ENCODE measurements around the gene IFT81. TPM values are rescaled to one million over a fixed set of nuclear protein-coding genes. Genes with fewer than 3 reads are reported as not detected.

The IFT81 gene
- total and polyA plus RNA-seq, 2 experiments from 2014 or later, result 17.5 to 22.3 TPM

GRCh38 chr12:110170535-110171185 is 46.5 kb downstream of the IFT81 start:
- Histone ChIP-seq H4K20me1 (replicated peaks; ENCODE audit: insufficient read depth) (no peaks in the 10 kb centered on the region), H3K9me2 (ENCODE audit: insufficient read depth) (no peaks in the 10 kb centered on the region), H3K4me2 (no peak overlapping the region), H3K4me1 (ENCODE audit: insufficient read depth) (no peaks in the 10 kb centered on the region), H3F3A (replicated peaks; ENCODE audit: low read depth) (no peaks in the 10 kb centered on the region), H3K79me2 (replicated peaks; ENCODE audit: insufficient read depth) (no peaks in the 10 kb centered on the region), H3K27ac (ENCODE audit: low read depth) (no peak overlapping the region), H3K36me3 (ENCODE audit: insufficient read depth) (peaks cover 6% of the 10 kb centered on the region; the same call in 1 of the 2 replicates), H3K4me3 (no peak overlapping the region), H3K27me3 (ENCODE audit: insufficient read depth) (no peaks in the 10 kb centered on the region), H2AFZ (no peak overlapping the region)
- DNase-seq (ENCODE audit: low spot score) (no peak), ATAC-seq (no peak)
- Mint-ChIP-seq H3K4me1 (peaks cover 4% of the 10 kb centered on the region; the same call in 2 of the 3 replicates), H3K36me3 (ENCODE audit: low read depth) (peaks cover 27% of the 10 kb centered on the region; the same call in 2 of the 3 replicates), H3K4me3 (no peak overlapping the region), H3K27me3 (ENCODE audit: insufficient read depth, low read depth, poor library complexity) (peaks cover 2% of the 10 kb centered on the region), H3K27ac (no peak overlapping the region), H3K9me3 (peaks cover 10% of the 10 kb centered on the region; the same call in 2 of the 3 replicates)
- TF ChIP-seq CREB1 (CRISPR knock-in tag; IDR thresholded peaks at IDR 0.05; ENCODE audit: low read depth), result no peak
- no peak for TF ChIP-seq NANOG (IDR thresholded peaks at IDR 0.05; ENCODE audit: borderline replicate concordance)
- no peak for TF ChIP-seq STAT1 (IDR thresholded peaks at IDR 0.05; ENCODE audit: unreplicated experiment)
- TF ChIP-seq CTCF (conservative IDR thresholded peaks at IDR 0.05; ENCODE audit: low read depth in 2 of 2), result no peak
- no peak for TF ChIP-seq JUNB (IDR thresholded peaks at IDR 0.05; ENCODE audit: unreplicated experiment)
- TF ChIP-seq REST (IDR thresholded peaks at IDR 0.05; ENCODE audit: unreplicated experiment), result no peak
- no peak for TF ChIP-seq ETS1 (IDR thresholded peaks at IDR 0.05)
- TF ChIP-seq ZNF331 (CRISPR knock-in tag; IDR thresholded peaks at IDR 0.05; ENCODE audit: low read depth), result no peak
- TF ChIP-seq ZNF462 (CRISPR knock-in tag; IDR thresholded peaks at IDR 0.05), result no peak
- TF ChIP-seq EZH2 (IDR thresholded peaks at IDR 0.05; ENCODE audit: low read depth, unreplicated experiment), result no peak
- no peak for TF ChIP-seq ZNF114 (CRISPR knock-in tag; IDR thresholded peaks at IDR 0.05)
- TF ChIP-seq EZH2phosphoT487 (IDR thresholded peaks at IDR 0.05; ENCODE audit: unreplicated experiment), result no peak
- no peak for TF ChIP-seq POLR2AphosphoS5 (IDR thresholded peaks at IDR 0.05; ENCODE audit: low read depth)

Data from GM23338 (cell line).